Posterior vena cava (tissue), 2 donors: ENCODE results near the gene RP9. TPM values are rescaled to one million over a fixed set of nuclear protein-coding genes. Genes with fewer than 3 reads are reported as not detected.
A peak's percentile ranks its signal among the peaks of the same experiment; 100 is the strongest.

Experiments used
- DNase-seq: peaks from one replicate; pipeline ENCODE4 v3.0.0-alpha.2; 2020; ENCODE audit warnings: low spot score
- intact Hi-C, 2 donors: fragments of 100-400 bp; cut with DNase I; formaldehyde crosslinking; loops; one replicate each; pipeline versions ENCODE4 v1.14.1 to v1.14.2; 2022 to 2023
- long read RNA-seq, 2 donors: library from polyadenylated mRNA; unstranded; transcript quantifications; one replicate each; pipeline ENCODE4 v2.0.0, GENCODE V29; 2020 to 2021
- total RNA-seq, 2 donors: library from RNA; stranded (reverse); fragmentation: NEBNext Ultra II Directional; extraction: Animal tissue kit (Norgen Biotek cat#: 25700); gene quantifications; one replicate each; pipeline ENCODE4 v1.2.1, GENCODE V29; 2021
- donor health status: DM: yes; HTN: yes; CAD: no.
- donor health status: DM: yes; HTN: yes; CAD: no.

RP9 gene, protein sequence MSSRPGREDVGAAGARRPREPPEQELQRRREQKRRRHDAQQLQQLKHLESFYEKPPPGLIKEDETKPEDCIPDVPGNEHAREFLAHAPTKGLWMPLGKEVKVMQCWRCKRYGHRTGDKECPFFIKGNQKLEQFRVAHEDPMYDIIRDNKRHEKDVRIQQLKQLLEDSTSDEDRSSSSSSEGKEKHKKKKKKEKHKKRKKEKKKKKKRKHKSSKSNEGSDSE
- 10 to 100 TPM in 1 of 2 donors, 1 to 10 TPM in 1; 9.4 to 10.9 TPM for total RNA-seq
- long read RNA-seq, donor 1, partial matches to known transcripts: 1 of 2 reads
- long read RNA-seq, donor 1, other reads (novel, unspliced or antisense): 0 of 2 reads
- long read RNA-seq, donor 2, transcript RP9-201 (6 exons, 1,121 nt): major isoform, 9 of 14 reads
- long read RNA-seq, donor 2, partial matches to known transcripts: 0 of 14 reads
- long read RNA-seq, donor 2, other reads (novel, unspliced or antisense): 5 of 14 reads

DNA sequence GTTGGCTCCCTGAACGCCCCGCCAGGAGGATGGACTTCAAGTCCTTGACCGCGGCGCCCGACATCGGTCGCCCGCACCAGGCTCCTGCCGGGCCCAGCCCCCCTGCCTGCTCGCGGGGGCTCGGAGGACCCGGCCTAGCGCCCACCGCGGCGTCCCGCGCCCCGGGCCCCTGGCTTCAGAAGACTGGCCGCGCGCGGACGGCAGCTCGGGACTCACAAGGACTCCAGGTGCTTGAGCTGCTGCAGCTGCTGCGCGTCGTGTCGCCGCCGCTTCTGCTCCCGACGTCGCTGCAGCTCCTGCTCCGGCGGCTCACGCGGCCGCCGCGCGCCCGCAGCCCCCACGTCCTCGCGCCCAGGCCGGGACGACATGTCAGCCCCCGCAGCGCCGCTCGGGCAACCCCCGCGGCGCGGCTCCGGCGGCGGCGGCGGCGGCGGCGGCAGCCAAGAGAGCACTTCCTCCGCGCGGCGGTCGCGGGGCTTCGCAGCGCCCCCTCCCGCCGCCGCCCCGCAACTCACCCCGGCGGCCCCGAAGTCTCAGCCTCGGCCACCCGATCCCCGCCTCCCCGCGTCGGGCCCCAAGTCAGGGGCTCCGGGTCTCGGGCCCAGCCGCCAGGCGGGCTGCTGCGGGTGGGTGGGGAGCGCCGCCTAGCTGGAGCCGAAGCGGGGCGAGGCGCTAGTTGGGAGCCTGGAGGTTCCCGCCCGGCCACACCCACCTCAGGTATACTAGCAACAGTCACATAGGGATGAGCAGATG is at the start of gene RP9:
Gene RP9 (minus strand): TSS at position 400 of the 753 bp plus-strand sequence. CDS start 32 bp downstream, at position 368.
- peak; percentile 91 for DNase-seq
- intact Hi-C loops: no loop called here

DNA sequence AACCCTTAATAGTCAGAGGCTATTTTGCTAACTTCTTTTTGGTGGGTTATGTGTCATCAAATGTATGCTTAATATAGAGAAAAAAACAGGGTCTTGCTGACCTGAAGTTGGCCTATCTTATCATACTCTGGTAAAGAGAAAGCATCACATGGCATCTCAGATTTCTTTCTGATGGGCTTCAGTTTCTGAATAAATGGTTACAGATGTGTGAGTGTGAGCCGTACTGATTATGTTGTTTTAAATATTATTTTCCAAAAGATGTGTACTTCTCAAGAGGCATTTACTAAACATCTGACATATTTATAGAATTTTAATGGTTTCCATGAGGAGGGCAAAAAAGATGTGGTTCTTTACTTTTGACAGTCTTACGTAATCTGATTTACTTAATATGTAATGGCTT is 48.6 kb upstream of the RP9 start:
- intact Hi-C loops: no loop called here

DNA sequence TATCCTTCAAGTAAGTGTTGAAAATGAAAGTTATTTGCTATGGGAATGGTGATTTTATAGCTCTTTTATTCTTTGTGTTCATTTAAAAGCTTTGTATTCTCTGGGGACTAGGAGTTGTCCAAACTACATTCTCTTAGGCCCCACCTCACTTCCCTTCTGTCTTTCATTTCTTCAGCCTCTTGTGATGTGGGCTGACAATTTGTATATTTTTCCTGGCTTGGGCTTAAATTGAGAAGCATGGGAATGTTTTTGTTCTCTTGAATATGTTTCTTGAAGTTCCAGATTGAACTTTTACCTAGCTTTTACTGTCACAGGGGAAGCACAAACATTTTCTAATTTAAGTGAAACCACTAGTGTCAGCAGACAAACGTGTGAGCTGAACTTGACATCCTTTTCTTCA is 48.1 kb upstream of the RP9 start:
- intact Hi-C loops: no loop called here
- no peak for DNase-seq

More for the DNA sequence above, 48.6 kb upstream of the RP9 start:
- DNase-seq: no peak

DNA sequence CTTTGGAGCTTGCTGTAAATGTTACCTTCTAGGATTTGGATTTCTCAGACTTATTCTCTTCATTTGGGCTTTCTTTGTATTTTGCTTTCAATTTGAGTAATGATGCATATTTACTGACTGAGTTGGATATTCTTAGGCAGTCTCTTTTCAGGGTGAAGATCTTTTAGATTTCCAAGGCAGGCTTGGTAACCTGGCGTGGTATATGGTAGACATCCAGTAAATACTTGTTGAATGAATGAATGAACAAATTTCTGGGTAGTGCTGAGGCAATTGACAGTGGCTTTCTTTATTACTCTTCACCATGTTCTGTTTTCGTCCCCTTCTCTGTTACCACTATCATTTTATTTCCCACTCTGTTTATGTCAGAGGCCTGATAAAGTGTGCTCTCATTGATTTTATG is 47.2 kb upstream of the RP9 start:
- intact Hi-C loops: no loop called here
- no peak for DNase-seq

DNA sequence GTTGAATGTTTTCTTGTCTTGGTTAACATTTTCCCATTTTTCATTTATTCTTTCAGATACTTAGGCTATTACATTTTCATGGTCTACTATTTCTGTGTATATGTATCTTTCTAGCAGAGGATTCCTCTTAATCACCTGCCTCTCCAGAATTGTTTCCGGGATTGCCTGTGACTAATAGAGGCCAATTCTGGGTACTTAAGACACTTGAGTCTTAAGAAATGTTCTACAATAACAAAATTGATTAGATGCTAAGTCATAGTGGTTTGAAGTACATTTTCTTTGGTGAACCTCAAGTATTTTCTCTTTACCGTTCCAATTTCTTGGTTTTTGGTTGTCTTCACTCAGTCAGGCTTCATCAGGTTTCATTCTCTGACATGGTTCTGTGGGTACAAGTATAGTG is 46.6 kb upstream of the RP9 start:
- DNase-seq: no peak
- intact Hi-C loops: no loop called here

DNA sequence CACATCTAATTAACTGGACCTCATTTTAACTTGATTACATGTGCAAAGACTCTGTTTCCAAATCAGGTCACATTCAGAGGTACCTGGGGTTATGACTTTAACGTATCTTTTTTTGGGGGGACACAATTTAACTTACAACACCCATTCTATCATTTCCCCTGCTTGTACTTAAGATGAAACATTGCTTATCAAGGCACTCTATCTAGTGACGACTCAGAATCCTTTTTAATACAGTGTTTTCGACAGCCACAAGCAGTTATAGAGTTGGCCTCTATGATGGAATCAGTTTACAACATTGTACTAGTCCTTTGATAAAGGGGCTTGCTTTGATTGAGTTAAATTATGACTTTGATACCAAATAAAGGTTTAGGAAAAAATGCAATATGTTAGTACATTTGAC is 42.9 kb upstream of the RP9 start:
- DNase-seq: no peak
- intact Hi-C loops: no loop called here

DNA sequence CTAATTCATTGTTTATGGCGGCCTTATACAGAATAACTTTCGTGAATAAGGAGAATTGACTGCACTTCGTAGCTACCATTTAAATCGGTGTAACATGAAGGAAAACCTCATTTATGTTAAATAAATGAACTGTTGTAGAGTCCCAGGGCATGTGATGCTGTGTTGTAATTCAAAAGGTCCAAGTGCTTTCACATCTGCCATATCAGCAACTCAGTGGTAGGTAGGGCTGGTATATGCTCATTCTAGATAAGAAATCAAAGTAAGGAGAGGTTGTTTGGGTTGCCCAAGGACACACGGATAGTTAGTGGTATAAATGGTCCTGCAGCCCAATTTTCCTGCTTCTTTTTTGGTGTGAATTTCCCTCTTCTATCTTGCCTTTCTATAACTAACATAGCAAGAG is 36.0 kb upstream of the RP9 start:
- intact Hi-C loops: no loop called here
- no peak for DNase-seq

DNA sequence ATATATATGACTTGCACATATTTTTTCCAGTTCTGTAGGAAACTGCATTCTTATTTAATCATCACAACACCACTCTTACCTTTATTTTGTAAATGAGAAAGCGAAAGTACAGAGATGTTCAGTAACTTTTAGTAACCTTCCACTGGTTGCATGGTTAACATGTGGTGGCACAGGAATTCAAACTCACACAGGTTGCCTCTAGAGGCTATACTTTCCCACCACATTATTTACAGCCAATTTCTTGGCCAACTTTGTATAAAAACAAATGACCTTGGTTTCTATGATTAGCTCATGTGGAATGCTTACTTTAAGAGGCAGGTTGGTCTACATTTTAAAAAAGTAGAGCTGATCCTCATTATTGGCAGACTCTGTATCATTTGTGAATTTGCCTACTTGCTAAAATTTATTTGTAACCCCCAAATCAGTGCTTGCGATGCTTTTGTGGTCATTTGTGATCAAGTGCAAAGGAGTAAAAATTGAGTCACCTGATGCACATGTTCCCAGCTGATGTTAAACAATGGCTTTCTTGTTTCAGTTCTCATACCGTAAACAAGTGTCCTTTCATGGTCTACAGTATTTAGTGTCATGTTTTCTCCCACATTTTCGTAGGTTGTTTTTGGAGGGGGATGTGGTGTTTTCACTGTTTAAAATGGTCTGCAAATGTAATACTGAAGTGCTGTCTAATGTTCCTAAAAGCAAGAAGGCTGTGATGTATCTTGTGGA is 35.0 kb upstream of the RP9 start:
- no peak for DNase-seq
- intact Hi-C loops: no loop called here

DNA sequence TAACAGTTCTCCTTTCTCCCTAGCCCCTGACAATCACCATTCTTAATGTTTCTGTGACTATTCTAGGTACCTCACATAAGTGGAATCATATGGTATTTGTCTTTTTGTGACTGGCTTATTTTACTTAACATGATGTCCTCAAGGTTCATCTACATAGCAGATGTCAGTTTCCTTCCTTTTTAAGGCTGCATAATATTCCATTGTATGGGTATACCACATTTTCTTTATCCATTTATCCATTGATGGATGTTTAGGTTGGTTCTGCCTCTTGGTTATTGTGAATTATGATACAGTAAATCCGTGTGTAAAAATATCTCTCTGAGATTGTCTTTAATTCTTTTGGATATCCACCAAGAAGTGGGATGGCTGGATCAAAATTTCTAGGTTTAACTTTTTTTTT is 33.4 kb upstream of the RP9 start:
- intact Hi-C loops: no loop called here
- no peak for DNase-seq

DNA sequence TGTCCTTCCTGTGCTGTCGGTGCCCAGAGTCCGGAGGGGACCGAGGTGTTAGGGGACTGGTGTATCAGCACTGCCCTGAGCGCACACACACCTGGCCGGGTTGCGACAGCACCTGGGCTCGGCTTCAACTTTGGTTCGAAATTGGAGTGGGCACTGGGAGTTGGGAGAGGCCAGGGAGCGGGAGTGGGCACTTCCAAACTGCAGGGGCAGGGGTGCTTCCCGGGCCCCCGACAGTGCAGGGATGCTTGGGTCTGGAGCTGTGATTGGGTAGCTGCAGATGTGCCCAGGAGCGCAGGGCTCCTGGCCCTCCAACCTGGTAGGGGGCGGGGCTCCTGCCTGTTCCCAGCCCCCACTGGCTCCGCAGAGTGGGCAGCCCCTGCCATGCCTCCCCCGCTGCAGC is 27.9 kb upstream of the RP9 start:
- intact Hi-C loops: no loop called here
- no peak for DNase-seq

DNA sequence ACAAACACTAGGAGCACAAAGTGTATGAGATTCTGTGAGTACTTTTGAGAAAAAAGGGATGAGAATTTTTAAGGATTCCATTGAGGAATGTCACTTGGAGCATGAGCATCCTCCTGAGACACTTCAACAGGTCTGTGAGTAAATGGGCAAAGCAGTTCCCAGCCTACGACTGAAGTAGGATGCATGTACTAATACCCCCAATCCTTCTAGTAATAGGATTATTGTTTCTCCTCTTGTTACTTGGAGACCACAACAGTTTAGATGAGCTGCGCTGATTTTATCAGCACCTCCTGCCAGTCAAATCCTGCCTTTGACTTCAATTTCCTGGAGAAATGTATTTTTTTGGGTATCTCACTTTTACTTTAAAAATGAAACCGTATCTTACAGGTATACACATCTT is 21.0 kb upstream of the RP9 start:
- intact Hi-C loops: no loop called here

DNA sequence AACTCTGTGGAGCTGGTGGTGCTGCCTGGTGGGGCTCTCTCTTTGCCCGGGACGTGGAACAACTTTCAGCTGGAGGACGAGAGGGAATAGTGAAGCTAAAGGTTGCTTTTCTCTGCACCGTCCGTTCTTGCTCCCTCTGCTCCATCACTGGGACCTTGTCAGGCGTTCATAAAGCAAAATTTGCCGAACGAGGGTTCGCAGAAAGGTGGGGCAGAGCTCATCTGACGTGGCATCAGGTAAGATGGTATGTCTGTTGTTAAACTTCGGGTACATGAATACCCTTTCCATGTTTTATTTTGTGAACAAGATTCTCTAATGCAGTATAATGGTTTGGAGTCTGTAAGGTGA is 20.6 kb upstream of the RP9 start:
- intact Hi-C loops: no loop called here
- DNase-seq: no peak

More for the DNA sequence above, 21.0 kb upstream of the RP9 start:
- no peak for DNase-seq

DNA sequence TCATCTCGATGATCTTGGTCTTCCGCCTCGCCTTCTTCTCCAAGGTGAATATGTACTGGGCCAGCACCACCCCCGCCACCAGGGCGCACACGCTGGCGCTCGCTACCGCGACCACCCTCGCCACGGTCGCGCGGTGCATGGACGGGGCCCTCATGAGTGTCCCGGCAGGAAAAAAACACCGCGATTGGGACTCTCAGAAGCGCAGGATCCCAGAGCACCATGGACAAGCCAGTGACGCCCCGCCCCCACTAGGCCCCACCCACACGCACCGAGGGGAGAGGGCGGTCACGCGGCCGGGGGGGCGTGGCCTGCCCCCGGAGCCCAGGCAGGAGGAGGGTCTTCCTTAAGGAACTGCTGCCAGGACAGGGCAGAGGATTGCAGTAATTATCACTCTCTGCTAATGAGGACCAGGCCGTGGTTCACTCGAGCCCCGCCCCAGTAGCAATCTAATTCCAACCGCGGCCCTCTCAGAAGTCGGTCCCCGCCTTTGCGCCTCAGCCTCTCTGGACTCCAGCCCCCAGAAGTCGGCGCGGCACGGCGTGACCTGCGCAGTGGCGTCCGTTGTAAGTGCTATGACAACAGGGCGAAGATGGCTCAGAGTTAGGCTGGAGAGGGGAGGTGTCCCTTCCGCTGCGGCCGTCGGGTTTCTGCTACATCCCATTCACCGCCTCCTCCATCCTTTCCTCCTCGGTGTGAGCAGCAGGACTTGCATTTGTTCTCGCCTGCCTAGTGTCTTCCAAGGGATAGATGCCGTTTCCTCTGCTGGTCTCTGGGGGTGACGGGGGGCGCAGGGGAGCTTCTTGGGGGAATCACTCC is 20.0 kb upstream of the RP9 start, which contains the start of gene BBS9:
Gene BBS9 (plus strand): TSS at position 575 of the 816 bp plus-strand sequence. CDS start 16,689 bp downstream, outside the sequence.
- peak; percentile 98 for DNase-seq
- intact Hi-C loops: no loop called here

DNA sequence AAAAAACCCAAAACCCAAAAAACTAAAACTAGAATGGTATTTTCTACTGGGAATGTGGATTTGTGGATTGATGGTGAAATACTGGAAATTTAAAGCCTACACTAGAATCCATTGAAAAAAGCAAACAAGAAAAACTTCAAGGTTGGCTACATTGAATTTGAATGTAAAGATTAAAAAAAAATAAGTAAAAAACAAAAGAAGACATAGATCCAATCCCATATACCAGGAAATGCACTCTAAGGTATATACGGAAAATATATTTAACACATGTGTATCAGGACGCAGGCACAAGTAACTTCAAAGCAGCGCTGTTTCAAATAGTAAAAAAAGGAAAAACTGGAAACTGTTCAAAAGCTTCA is 19.4 kb upstream of the RP9 start:
- no peak for DNase-seq
- intact Hi-C loops: no loop called here

DNA sequence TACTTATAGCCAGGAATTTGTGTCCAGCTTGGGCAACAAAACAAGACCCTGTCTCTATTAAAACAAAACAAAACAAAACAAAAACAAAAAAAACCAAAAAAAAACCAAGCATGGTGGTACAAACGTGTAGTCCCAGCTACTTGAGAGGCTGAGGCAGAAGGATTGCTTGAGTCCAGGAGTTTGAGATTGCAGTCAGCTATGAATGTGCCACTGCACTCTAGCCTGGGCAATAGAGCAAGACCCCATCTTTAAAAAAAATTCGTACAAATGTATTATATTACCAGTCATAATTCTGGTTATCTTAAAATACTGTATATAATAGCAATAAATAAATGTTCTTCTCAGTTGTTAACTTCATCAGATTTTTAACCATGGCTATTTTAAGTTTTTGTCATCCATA is 17.9 kb upstream of the RP9 start:
- DNase-seq: no peak
- intact Hi-C loops: no loop called here

DNA sequence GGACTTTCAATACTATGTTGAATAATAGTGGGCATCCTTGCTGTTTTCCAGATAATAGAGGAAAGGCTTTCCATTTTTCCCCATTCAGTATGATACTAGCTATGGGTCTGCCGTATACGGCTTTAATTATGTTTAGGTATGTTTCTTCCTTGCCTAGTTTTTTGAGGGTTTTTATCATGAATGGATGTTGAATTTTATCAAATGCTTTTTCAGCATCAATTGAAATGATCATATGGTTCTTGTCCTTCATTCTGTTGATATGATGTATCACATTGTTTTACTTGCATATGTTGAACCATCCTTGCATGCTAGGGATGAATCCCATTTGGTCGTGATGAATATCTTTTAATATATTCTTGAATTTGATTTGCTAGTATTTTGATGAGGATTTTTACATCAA is 9.2 kb upstream of the RP9 start:
- intact Hi-C loops: no loop called here
- DNase-seq: no peak

DNA sequence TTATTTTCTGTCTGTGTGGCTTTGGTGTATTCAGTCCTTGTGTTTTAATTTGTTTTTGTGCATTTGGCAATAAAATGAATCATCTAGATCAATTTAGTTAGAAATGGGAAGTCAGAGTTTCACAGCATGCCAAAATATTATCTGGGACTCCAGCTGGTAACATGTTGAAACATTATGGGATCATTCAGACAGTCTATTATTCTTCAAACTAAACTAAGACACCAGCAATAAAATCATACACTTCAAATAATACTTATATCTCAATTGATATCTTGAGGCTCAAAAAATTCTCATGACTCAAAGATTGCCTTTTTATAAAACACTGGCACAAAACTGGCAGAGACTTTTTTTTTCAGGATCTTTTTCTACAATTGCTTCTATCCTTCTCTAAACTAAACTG is 5.8 kb upstream of the RP9 start:
- no peak for DNase-seq
- intact Hi-C loops: no loop called here

DNA sequence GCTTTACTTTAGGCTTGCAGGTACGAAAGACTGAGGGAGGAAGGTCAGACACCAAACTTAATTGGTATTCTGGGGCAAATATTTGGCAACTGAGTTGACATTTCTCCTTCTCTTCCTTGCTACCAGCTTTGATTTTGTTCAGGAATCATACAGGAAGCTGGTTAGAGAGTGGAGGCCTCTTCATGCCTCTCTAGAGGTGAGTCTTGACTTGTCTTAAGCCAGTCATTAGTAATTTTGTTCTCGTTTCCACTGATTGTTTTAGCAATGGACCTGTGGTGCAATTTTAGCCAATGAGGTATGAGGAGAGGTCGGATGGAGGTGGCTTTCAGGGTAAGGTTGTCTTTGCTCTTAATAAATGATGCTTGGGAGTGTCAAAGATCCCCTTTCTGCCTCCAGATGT is 2.4 kb upstream of the RP9 start:
- no peak for DNase-seq
- intact Hi-C loops: no loop called here

DNA sequence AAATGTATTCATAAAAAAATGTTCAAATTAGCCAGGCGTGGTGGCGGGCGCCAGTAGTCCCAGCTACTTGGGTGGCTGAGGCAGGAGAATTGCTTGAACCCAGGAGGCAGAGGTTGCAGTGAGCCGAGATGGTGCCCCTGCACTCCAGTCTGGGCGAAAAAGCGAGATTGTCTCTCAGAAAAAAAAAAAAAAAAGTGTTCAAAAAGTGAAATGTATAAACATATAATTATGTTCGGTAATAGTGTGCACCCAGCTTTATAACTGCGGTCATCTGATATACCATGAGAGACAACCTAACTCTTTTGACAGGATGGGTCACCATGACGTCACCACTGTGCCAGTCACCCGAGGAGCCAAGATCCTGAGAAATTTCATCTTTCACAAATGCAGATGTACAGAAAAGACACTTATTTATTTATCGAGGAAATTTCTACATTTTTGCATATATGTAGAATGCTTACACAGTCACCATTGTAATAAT is 594 bp upstream of the RP9 start:
- intact Hi-C loops: no loop called here
- DNase-seq: no peak
